Hindlimb muscle (tissue), 1 donor: ENCODE results near the gene PDILT. TPM values are rescaled to one million over a fixed set of nuclear protein-coding genes. Genes with fewer than 3 reads are reported as not detected.
"Not testable (repeated sequence)": the region's sequence is repeated elsewhere in the genome, so short reads cannot be mapped to it uniquely, and the experiment has no call there.

Source experiments
- DNase-seq: peaks from one replicate; pipeline ENCODE4 v3.0.0-alpha.2; 2013
- polyA plus RNA-seq: library from polyadenylated mRNA; unstranded; fragments of 120-200 nt; gene quantifications from one replicate; pipeline ENCODE4 v1.2.1, GENCODE V29; 2013; ENCODE audit not compliant: insufficient read length

The PDILT gene, protein sequence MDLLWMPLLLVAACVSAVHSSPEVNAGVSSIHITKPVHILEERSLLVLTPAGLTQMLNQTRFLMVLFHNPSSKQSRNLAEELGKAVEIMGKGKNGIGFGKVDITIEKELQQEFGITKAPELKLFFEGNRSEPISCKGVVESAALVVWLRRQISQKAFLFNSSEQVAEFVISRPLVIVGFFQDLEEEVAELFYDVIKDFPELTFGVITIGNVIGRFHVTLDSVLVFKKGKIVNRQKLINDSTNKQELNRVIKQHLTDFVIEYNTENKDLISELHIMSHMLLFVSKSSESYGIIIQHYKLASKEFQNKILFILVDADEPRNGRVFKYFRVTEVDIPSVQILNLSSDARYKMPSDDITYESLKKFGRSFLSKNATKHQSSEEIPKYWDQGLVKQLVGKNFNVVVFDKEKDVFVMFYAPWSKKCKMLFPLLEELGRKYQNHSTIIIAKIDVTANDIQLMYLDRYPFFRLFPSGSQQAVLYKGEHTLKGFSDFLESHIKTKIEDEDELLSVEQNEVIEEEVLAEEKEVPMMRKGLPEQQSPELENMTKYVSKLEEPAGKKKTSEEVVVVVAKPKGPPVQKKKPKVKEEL
- not detected for polyA plus RNA-seq

DNA sequence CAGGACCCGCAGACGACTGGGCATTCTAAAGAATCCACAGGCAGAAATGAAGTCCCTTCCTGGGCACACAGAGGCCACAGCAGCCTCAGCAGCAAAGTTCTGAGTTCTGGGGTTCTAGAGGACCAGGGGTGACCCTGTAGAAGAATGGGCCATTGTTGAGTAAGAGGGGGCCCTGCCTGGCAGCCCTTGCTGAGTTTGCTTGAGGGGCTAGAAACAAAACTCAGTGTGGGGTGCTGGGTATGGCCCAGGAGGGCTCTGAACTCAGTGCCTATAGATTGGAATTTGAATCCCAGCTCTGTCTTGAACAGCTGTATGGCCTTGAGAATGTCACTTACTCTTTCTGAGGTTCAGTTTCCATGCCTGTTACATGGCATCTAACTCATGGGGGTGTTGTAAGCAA, at the start of gene PDILT:
PDILT (minus strand) TSS at position 101 of the 400 bp plus-strand sequence. CDS start 5,437 bp downstream, outside the sequence.
- no peak for DNase-seq

- DNase-seq = not testable (repeated sequence)
Observed at GRCh38 chr16:20453633-20454032, 49.1 kb upstream of the PDILT start.

GRCh38 chr16:20451364-20451763, 46.8 kb upstream of the PDILT start, which contains the start of gene ACSM2A:
Gene ACSM2A, plus strand, starts transcription at chr16:20451521. Its CDS starts 8,594 bp downstream, at chr16:20460115.
- DNase-seq = not testable (repeated sequence)

GRCh38 chr16:20446652-20447393, 42.3 kb upstream of the PDILT start:
- DNase-seq = not testable (repeated sequence)

GRCh38 chr16:20441859-20442258, 37.3 kb upstream of the PDILT start:
- not testable (repeated sequence) for DNase-seq

DNA sequence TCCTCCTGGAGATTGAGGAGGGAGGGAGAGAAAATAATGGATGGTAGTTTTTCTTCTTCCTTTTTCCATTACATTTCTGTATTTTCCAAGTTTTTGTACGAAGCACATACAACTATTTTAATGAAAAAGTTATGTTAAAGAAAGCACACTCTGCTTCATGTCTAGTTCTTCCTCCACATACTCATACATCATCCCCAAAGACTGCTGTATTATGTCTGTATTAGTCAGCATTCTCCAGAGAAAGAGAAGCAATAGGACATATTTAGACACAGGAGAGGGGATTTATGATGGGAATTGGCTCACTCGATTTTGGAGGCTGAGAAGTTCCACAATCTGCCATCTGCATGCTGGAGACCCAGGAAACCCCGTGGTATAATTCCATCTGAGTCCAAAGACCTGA, 36.7 kb upstream of the PDILT start:
- DNase-seq = peak; percentile 3

- DNase-seq = not testable (repeated sequence)
Observed at GRCh38 chr16:20440731-20441130, 36.2 kb upstream of the PDILT start.

DNA sequence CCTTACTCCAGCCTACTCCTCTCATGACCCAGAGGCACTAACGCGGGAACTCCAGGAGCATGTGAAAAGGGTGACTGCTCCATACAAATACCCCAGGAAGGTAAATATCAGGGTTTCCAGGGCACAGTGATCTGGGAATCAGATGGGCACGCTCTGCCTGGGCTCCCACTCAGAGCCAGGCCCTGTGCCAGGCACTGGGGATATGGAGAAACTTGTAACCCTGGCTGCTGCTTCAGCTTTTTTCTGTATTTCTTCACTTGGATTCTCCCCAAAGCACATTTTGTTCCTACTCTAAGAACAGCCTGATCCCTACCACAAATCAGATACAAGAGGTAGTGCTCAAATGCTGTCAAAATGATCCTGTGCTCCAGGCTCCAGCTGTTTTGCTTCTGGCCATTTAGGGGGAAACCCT, 35.3 kb upstream of the PDILT start:
- peak; percentile 8 for DNase-seq

GRCh38 chr16:20438950-20439349, 34.4 kb upstream of the PDILT start:
- DNase-seq = not testable (repeated sequence)

GRCh38 chr16:20430948-20431347, 26.4 kb upstream of the PDILT start:
- DNase-seq = no peak

DNA sequence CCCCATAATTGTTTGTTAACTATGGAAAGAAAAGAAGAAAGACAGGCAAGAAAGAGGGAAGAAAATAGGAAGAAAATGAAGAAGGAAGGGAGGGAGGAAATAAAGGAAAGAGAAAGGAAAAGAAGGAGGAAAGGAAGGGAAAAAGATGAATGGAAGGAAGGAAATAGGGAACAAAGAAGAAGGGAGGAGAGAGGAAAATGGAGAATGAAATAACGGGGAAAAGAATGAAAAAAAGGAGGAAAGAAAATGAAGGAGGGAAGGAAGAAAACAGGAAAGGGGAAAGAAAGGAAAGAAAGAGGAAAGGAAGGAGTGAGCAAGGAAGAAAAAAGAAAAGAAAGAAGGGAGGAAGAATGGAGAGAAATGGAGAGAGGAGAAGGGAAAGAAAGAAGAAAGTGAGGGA, 25.9 kb upstream of the PDILT start:
- not testable (repeated sequence) for DNase-seq

- not testable (repeated sequence) for DNase-seq
Observed at GRCh38 chr16:20429499-20429898, 25.0 kb upstream of the PDILT start.

GRCh38 chr16:20427401-20427797, 22.9 kb upstream of the PDILT start:
- DNase-seq = not testable (repeated sequence)

DNA sequence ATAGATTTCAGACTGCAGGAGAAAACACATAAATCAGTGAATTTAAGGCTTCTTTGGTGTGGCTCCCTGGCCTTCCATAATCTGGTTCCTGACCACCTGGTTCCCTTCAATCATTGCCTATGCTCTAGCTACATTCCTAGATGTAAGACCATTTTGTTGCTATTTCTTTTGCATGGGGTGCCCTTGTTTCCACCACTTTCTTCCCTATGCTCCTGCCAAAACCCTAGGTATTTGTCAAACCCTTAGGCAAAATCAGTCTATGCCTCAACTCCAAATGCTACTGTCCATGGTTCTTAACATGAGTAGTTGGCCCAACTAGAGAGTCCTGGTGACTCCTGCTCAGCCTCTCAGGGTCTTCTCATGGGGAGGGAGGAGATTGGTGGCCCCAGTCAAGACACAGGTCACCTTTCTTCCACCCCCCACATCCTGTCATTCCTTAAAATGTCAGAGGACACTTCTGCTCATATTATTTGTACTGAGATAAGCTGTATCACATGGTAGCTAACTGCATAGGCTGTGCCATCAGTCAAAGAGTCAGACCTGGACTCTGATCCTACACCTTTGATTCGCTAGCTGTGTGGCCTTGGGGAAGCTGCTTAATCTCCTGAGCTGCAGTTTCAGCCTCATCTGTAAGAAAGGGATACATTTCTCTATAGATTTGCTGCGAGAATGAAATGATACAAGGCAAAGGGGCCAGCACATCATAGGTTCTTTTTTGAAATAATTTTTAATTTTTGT, 19.8 kb upstream of the PDILT start:
- DNase-seq = no peak

- DNase-seq = not testable (repeated sequence)
Observed at GRCh38 chr16:20423772-20424128, 19.2 kb upstream of the PDILT start.

GRCh38 chr16:20421748-20422147, 17.2 kb upstream of the PDILT start:
- not testable (repeated sequence) for DNase-seq

- DNase-seq = not testable (repeated sequence)
Observed at GRCh38 chr16:20419093-20419492, 14.6 kb upstream of the PDILT start.

- no peak for DNase-seq
Observed at GRCh38 chr16:20415541-20415940, 11.0 kb upstream of the PDILT start.

DNA sequence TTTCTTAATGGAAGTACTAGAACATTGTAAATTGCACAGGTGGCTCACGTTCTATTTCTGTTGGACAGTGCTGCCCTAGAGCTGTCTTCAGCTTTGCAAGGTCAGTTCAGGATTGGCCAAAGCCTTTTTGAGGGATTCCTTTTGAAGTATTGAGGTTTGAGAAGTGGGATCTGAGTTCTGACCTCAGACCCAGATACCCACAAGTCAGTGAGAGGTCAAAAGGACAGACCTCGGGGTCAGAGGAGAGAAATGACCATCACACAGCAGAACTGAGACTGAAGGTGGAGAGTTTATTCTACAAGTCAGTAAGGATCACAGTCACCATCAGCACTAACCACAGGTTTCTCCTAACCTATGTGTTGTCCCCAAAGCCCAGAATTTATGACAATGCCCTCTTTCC, 6.5 kb upstream of the PDILT start:
- no peak for DNase-seq

- no peak for DNase-seq
Observed at GRCh38 chr16:20410121-20410723, 5.7 kb upstream of the PDILT start.

DNA sequence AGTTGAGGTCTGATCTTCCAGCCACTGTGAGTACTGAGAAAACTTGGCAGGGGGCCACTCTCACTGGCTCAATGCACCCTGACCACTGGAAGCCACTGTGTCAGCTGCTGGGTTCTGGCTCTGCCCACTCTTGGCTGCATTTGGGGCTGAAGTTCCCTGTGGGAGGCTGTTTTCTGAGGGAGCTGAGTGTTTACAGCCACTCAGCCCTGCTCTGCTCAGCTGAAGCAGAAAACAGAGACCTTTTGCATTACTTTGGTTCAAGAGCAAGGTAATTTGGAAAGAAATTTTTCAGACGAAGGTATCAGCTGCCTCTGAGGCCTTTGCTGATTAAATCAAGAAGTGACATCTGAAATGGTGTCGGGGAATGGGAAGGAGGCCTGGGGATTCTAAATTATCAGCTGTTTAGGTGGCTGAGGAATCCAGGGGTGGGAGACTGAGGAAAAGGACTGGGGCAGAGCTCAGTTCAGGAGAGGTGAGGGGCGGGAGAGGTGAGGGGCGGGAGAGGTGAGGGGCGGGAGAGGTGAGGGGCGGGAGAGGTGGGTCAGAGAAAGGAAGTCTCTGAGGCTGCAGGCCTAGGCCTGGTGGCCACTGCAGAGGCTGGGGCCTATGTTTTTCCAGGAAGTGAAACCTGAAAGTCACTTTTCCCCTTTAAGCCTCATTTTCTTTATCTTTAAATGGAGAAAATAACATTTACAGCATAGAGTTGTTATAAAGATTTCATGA, 5.0 kb upstream of the PDILT start, which contains the start of gene ACSM5:
ACSM5 (plus strand) TSS at position 137 of the 723 bp plus-strand sequence. CDS start 1,951 bp downstream, outside the sequence.
- peak; percentile 8 for DNase-seq
